ENCODE data around the gene DKK1.

Gene DKK1

GRCh38 chr10:52308251-52309031 lies 5.6 kb upstream of the DKK1 start:
- DNase-seq (ENCODE audit: low spot score), result peak; percentile 71
- TF ChIP-seq, protein P1, sequence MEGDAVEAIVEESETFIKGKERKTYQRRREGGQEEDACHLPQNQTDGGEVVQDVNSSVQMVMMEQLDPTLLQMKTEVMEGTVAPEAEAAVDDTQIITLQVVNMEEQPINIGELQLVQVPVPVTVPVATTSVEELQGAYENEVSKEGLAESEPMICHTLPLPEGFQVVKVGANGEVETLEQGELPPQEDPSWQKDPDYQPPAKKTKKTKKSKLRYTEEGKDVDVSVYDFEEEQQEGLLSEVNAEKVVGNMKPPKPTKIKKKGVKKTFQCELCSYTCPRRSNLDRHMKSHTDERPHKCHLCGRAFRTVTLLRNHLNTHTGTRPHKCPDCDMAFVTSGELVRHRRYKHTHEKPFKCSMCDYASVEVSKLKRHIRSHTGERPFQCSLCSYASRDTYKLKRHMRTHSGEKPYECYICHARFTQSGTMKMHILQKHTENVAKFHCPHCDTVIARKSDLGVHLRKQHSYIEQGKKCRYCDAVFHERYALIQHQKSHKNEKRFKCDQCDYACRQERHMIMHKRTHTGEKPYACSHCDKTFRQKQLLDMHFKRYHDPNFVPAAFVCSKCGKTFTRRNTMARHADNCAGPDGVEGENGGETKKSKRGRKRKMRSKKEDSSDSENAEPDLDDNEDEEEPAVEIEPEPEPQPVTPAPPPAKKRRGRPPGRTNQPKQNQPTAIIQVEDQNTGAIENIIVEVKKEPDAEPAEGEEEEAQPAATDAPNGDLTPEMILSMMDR (IDR thresholded peaks at IDR 0.05; ENCODE audit: extremely low read depth, missing control alignments), result peak; percentile 21

GRCh38 chr10:52312942-52313255 lies 1.2 kb upstream of the DKK1 start:
- DNase-seq (ENCODE audit: low spot score), result no peak

GRCh38 chr10:52313256-52313932 lies 687 bp upstream of the DKK1 start:
- peak; percentile 19 for DNase-seq (ENCODE audit: low spot score)
- TF ChIP-seq, protein P1 (IDR thresholded peaks at IDR 0.05; ENCODE audit: extremely low read depth, missing control alignments), result no peak

More at GRCh38 chr10:52312942-52313255, 1.2 kb upstream of the DKK1 start:
- TF ChIP-seq, protein P1 (IDR thresholded peaks at IDR 0.05; ENCODE audit: extremely low read depth, missing control alignments), result no peak

DNA sequence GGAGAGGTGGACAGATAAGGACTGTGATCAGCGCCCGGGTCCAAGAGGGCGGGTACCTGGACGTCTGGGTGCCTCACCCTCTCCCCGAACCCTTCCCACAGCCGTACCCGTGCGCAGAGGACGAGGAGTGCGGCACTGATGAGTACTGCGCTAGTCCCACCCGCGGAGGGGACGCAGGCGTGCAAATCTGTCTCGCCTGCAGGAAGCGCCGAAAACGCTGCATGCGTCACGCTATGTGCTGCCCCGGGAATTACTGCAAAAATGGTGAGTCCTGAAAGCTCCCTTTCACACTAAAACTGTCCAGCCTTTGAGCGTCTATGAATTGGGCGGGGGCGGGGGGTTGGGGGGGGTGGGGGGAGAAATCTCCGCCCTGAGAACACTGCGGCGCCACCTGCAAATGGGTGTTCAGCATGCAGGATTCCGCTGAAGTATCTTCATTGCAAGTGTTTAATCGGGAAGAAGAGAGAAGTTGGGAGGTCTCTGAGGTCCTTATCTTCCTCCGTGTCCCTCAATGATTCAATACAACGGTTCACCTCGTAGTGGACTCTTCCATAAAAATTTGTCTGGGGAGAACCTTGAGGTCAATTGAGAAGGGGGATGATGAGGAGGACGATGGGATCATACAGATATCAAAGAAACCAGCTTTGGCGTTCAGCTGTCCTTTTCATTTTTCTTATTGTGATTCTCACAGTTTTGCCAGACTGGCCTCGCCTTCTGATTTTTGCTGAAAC lies 906 bp downstream of the DKK1 start:
- no peak for DNase-seq (ENCODE audit: low spot score)
- TF ChIP-seq, protein P1 (IDR thresholded peaks at IDR 0.05; ENCODE audit: extremely low read depth, missing control alignments), result no peak

DNA sequence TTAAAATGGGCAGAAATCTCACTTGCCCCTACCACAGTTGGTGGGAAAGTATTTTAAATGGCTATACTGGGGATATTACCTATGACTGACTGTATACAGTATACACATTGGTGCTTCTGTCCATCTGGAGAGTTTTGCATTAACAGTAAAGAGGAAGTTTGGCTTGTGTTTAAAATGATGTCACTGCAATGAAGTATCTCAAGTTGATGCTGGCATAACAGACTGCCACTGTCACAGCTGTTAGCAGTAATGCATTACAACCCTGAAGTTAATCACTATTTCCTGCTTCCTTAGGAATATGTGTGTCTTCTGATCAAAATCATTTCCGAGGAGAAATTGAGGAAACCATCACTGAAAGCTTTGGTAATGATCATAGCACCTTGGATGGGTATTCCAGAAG lies 1.9 kb downstream of the DKK1 start:
- TF ChIP-seq, protein P1 (IDR thresholded peaks at IDR 0.05; ENCODE audit: extremely low read depth, missing control alignments), result no peak
- no peak for DNase-seq (ENCODE audit: low spot score)

DNA sequence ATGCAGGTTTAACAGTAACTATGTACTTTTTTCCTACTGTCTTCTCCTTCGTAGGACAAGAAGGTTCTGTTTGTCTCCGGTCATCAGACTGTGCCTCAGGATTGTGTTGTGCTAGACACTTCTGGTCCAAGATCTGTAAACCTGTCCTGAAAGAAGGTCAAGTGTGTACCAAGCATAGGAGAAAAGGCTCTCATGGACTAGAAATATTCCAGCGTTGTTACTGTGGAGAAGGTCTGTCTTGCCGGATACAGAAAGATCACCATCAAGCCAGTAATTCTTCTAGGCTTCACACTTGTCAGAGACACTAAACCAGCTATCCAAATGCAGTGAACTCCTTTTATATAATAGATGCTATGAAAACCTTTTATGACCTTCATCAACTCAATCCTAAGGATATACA lies 2.4 kb downstream of the DKK1 start:
- TF ChIP-seq, protein P1 (IDR thresholded peaks at IDR 0.05; ENCODE audit: extremely low read depth, missing control alignments), result no peak
- no peak for DNase-seq (ENCODE audit: low spot score)
